ENCODE measurements around the gene GPR162.

Gene GPR162

DNA sequence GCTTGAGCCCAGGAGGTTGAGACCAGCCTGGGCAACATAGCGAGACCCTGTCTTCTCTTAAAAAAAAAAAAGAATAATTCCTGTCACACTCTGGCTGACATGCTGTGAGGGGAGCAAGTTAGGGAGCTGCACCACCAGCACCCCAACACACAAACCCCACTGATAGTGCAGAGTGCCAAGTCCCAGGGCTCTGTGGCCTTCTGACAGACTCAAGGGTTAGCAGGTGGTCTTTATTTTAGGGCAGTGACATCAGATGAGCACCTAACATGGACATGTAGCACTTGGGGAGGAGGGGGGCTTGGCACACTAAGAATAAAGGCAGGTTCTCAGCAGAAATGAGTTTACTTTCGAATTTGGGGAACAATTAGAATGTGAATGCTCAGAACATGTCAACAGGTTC, 37.2 kb downstream of the GPR162 start:
- Histone ChIP-seq H3K4me1 (ENCODE audit: insufficient read depth, low read length, severe bottlenecking) (peaks cover 4% of the 10 kb centered on the region), H4K20me1 (ENCODE audit: insufficient read depth, low read length) (no peaks in the 10 kb centered on the region), H3K27ac (ENCODE audit: low read depth, low read length, poor library complexity, severe bottlenecking) (no peak overlapping the region), H3K9me2 (ENCODE audit: low read depth, low read length) (no peaks in the 10 kb centered on the region), H3F3A (ENCODE audit: insufficient read depth, low read length) (no peaks in the 10 kb centered on the region), H2AFZ (ENCODE audit: low read length) (no peak overlapping the region), H3K79me2 (ENCODE audit: insufficient read depth, low read length) (peaks cover 3% of the 10 kb centered on the region), H3K9ac (ENCODE audit: low read length) (no peak overlapping the region), H3K36me3 (ENCODE audit: insufficient read depth, low read length) (peaks cover 86% of the 10 kb centered on the region), H3K4me3 (ENCODE audit: low read depth, low read length, poor library complexity, severe bottlenecking) (no peak overlapping the region), H3K4me2 (ENCODE audit: low read length) (no peak overlapping the region), H3K9me3 (ENCODE audit: low read length) (no peaks in the 10 kb centered on the region), H3K27me3 (ENCODE audit: insufficient read depth, low read length) (no peaks in the 10 kb centered on the region)
- TF ChIP-seq, protein P1, sequence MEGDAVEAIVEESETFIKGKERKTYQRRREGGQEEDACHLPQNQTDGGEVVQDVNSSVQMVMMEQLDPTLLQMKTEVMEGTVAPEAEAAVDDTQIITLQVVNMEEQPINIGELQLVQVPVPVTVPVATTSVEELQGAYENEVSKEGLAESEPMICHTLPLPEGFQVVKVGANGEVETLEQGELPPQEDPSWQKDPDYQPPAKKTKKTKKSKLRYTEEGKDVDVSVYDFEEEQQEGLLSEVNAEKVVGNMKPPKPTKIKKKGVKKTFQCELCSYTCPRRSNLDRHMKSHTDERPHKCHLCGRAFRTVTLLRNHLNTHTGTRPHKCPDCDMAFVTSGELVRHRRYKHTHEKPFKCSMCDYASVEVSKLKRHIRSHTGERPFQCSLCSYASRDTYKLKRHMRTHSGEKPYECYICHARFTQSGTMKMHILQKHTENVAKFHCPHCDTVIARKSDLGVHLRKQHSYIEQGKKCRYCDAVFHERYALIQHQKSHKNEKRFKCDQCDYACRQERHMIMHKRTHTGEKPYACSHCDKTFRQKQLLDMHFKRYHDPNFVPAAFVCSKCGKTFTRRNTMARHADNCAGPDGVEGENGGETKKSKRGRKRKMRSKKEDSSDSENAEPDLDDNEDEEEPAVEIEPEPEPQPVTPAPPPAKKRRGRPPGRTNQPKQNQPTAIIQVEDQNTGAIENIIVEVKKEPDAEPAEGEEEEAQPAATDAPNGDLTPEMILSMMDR (IDR thresholded peaks at IDR 0.05; ENCODE audit: low read length), result no peak
- TF ChIP-seq EZH2 (IDR thresholded peaks at IDR 0.05; ENCODE audit: borderline replicate concordance, low read length), result no peak

DNA sequence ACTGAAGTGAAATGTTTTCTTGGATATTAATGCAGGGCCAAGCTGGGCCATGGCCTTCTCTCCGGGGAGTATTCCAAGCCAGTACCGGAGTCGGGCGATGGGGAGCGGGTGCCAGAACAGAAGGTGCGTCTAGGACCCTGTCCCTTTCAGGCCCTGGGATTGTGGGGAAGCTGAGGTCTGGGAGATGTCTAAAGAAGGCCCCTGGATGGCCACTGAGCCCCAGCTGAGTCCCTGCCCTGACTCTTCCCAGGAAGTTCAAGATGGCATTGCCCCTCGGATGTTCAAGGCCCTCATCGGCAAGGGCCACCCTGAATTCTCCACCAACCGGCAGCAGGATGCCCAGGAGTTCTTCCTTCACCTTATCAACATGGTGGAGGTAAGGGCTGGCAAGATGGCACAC, 38.5 kb downstream of the GPR162 start:
- Histone ChIP-seq H2AFZ (ENCODE audit: low read length) (no peak overlapping the region), H3K9me2 (ENCODE audit: low read depth, low read length) (no peaks in the 10 kb centered on the region), H3F3A (ENCODE audit: insufficient read depth, low read length) (no peaks in the 10 kb centered on the region), H3K27me3 (ENCODE audit: insufficient read depth, low read length) (no peaks in the 10 kb centered on the region), H3K27ac (ENCODE audit: low read depth, low read length, poor library complexity, severe bottlenecking) (no peak overlapping the region), H3K36me3 (ENCODE audit: insufficient read depth, low read length) (peaks cover 95% of the 10 kb centered on the region), H3K4me1 (ENCODE audit: insufficient read depth, low read length, severe bottlenecking) (no peaks in the 10 kb centered on the region), H3K9ac (ENCODE audit: low read length) (no peak overlapping the region), H3K79me2 (ENCODE audit: insufficient read depth, low read length) (no peaks in the 10 kb centered on the region), H3K4me2 (ENCODE audit: low read length) (no peak overlapping the region), H3K4me3 (ENCODE audit: low read depth, low read length, poor library complexity, severe bottlenecking) (no peak overlapping the region), H3K9me3 (ENCODE audit: low read length) (no peaks in the 10 kb centered on the region), H4K20me1 (ENCODE audit: insufficient read depth, low read length) (no peaks in the 10 kb centered on the region)
- TF ChIP-seq EZH2 (IDR thresholded peaks at IDR 0.05; ENCODE audit: borderline replicate concordance, low read length), result no peak
- TF ChIP-seq, protein P1 (IDR thresholded peaks at IDR 0.05; ENCODE audit: low read length), result no peak

DNA sequence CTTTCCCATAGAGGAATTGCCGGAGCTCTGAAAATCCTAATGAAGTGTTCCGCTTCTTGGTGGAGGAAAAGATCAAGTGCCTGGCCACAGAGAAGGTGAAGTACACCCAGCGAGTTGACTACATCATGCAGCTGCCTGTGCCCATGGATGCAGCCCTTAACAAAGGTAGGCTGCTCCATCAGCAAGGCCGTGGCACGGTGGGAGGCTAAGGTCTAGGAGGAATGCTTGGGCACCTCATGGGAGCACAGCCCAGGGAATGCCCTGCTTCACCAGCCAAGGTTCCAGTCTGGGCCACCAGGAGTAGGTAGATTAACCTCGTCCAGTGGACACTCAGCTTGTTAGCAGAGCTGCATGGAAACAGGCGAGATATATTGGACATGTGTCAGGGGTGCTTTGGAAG, 39.3 kb downstream of the GPR162 start:
- Histone ChIP-seq H3K4me2 (ENCODE audit: low read length) (no peak overlapping the region), H3K4me1 (ENCODE audit: insufficient read depth, low read length, severe bottlenecking) (no peaks in the 10 kb centered on the region), H3K36me3 (ENCODE audit: insufficient read depth, low read length) (peaks cover 95% of the 10 kb centered on the region), H3K27me3 (ENCODE audit: insufficient read depth, low read length) (no peaks in the 10 kb centered on the region), H3K27ac (ENCODE audit: low read depth, low read length, poor library complexity, severe bottlenecking) (no peak overlapping the region), H3K79me2 (ENCODE audit: insufficient read depth, low read length) (no peaks in the 10 kb centered on the region), H3K9ac (ENCODE audit: low read length) (no peak overlapping the region), H3K4me3 (ENCODE audit: low read depth, low read length, poor library complexity, severe bottlenecking) (no peak overlapping the region), H3K9me3 (ENCODE audit: low read length) (no peaks in the 10 kb centered on the region), H3F3A (ENCODE audit: insufficient read depth, low read length) (no peaks in the 10 kb centered on the region), H2AFZ (ENCODE audit: low read length) (no peak overlapping the region), H3K9me2 (ENCODE audit: low read depth, low read length) (no peaks in the 10 kb centered on the region), H4K20me1 (ENCODE audit: insufficient read depth, low read length) (no peaks in the 10 kb centered on the region)
- TF ChIP-seq, protein P1 (IDR thresholded peaks at IDR 0.05; ENCODE audit: low read length), result no peak
- TF ChIP-seq EZH2 (IDR thresholded peaks at IDR 0.05; ENCODE audit: borderline replicate concordance, low read length), result no peak

All from OCI-LY1 (cell line).